C4-2B (cell line): Measurements from ENCODE around the gene CHRNA3.

Experiments
- ZFX ChIP-seq: fragments of 450-650 bp; IDR thresholded peaks from 2 replicates; pipeline ENCODE4 v1.6.1; 2017
- TF ChIP-seq, protein P1 (sequence below): fragments of 450-650 bp; conservative IDR thresholded peaks from 2 replicates; pipeline ENCODE4 v1.5.1; 2017; ENCODE audit warnings: mild to moderate bottlenecking

- TF ChIP-seq, protein P1, sequence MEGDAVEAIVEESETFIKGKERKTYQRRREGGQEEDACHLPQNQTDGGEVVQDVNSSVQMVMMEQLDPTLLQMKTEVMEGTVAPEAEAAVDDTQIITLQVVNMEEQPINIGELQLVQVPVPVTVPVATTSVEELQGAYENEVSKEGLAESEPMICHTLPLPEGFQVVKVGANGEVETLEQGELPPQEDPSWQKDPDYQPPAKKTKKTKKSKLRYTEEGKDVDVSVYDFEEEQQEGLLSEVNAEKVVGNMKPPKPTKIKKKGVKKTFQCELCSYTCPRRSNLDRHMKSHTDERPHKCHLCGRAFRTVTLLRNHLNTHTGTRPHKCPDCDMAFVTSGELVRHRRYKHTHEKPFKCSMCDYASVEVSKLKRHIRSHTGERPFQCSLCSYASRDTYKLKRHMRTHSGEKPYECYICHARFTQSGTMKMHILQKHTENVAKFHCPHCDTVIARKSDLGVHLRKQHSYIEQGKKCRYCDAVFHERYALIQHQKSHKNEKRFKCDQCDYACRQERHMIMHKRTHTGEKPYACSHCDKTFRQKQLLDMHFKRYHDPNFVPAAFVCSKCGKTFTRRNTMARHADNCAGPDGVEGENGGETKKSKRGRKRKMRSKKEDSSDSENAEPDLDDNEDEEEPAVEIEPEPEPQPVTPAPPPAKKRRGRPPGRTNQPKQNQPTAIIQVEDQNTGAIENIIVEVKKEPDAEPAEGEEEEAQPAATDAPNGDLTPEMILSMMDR: peak; percentile 92
- no peak for TF ChIP-seq ZFX
These were observed 2.3 kb downstream of the CHRNA3 start for GRCh38 chr15:78618490-78618934.
